ENCODE measurements around the gene PPME1. TPM values are rescaled to one million over a fixed set of nuclear protein-coding genes. Genes with fewer than 3 reads are reported as not detected.

PPME1 gene
- total RNA-seq, 2 experiments from 2014 or later = 13.7 to 16.3 TPM

DNA sequence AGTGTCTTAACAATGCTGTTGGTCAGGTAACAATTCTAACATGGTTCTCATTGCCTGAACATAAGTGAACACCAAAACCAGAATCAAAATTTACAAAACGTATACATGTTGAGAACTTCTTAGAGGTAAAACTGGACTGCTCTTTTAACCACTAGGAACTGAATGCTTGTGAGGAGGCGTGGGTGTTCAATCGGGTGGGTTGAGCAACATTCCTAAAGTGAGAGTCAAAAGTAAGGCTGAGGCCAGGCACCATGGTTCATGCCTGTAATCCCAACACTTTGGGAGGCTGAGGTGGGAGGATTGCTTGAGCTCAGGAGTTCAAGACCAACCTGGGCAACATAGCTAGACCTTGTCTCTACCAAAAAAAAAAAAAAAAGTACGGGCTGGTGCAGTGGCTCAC is 11.5 kb downstream of the PPME1 start:
- H3K27me3 Mint-ChIP-seq = no peaks in the 10 kb centered on the region
- H3K9me3 Mint-ChIP-seq = no peaks in the 10 kb centered on the region
- Histone ChIP-seq H3K9me3 (ENCODE audit: control insufficient read depth in 1 of 2, insufficient read depth in 1 of 2, low read length in 2 of 2) (no peaks in the 10 kb centered on the region), H3K27ac (ENCODE audit: low read depth in 1 of 2, low read length in 2 of 2) (no peak overlapping the region), H3K4me1 (ENCODE audit: insufficient read depth, low read length) (no peaks in the 10 kb centered on the region), H3K36me3 (ENCODE audit: insufficient read depth, low read length) (no peaks in the 10 kb centered on the region), H3K27me3 (ENCODE audit: control insufficient read depth in 1 of 2, insufficient read depth in 2 of 2, low read length in 2 of 2) (no peaks in the 10 kb centered on the region), H3K4me3 (ENCODE audit: low read length) (no peak overlapping the region)
- ATAC-seq (ENCODE audit: poor library complexity) (no peak), DNase-seq (no peak)
- no peak overlapping the region for H3K4me3 Mint-ChIP-seq
- intact Hi-C loops (cut with DNase I, micrococcal nuclease) = no loop called here
- CTCF ChIA-PET = no interaction called here
- H3K4me1 Mint-ChIP-seq (ENCODE audit: low read depth) = peaks cover 25% of the 10 kb centered on the region
- TF ChIP-seq, protein P1, sequence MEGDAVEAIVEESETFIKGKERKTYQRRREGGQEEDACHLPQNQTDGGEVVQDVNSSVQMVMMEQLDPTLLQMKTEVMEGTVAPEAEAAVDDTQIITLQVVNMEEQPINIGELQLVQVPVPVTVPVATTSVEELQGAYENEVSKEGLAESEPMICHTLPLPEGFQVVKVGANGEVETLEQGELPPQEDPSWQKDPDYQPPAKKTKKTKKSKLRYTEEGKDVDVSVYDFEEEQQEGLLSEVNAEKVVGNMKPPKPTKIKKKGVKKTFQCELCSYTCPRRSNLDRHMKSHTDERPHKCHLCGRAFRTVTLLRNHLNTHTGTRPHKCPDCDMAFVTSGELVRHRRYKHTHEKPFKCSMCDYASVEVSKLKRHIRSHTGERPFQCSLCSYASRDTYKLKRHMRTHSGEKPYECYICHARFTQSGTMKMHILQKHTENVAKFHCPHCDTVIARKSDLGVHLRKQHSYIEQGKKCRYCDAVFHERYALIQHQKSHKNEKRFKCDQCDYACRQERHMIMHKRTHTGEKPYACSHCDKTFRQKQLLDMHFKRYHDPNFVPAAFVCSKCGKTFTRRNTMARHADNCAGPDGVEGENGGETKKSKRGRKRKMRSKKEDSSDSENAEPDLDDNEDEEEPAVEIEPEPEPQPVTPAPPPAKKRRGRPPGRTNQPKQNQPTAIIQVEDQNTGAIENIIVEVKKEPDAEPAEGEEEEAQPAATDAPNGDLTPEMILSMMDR (IDR thresholded peaks at IDR 0.05) = no peak
- no peak overlapping the region for H3K27ac Mint-ChIP-seq
- peaks cover 23% of the 10 kb centered on the region for H3K36me3 Mint-ChIP-seq (ENCODE audit: low read depth)
- POLR2A ChIA-PET = no interaction called here

DNA sequence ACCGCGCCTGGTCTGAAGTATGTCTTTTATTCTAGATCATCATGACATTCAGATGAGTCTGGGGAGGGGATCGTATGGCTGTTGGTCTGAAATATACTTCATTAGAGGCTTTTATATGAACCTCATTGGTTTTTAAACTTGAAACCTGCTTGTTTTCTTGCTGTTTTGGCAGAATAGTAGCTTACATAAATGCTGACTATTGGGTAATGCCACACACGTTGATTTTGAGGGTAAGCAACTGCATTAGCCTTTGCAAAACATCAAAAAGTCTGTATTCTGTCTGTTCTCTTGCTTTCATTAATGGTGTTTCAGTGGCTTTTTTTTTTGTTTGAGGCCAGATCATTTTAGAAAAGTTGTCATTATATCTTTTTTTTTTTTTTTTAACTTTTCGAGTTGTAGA is 14.2 kb downstream of the PPME1 start:
- peaks cover 19% of the 10 kb centered on the region for H3K36me3 Mint-ChIP-seq (ENCODE audit: low read depth)
- no peaks in the 10 kb centered on the region for H3K27me3 ChIP-seq (ENCODE audit: control insufficient read depth in 1 of 2, insufficient read depth in 2 of 2, low read length in 2 of 2)
- no peak overlapping the region for H3K4me3 Mint-ChIP-seq
- H3K9me3 ChIP-seq (ENCODE audit: control insufficient read depth in 1 of 2, insufficient read depth in 1 of 2, low read length in 2 of 2) = no peaks in the 10 kb centered on the region
- CTCF ChIA-PET = no interaction called here
- POLR2A ChIA-PET = interaction anchor here (2.1 kb wide), 1 partner anchor 47 kb away, joined by 8 read pairs; no protein-coding TSS in a partner anchor
- H3K9me3 Mint-ChIP-seq = no peaks in the 10 kb centered on the region
- no peak overlapping the region for H3K27ac ChIP-seq (ENCODE audit: low read depth in 1 of 2, low read length in 2 of 2)
- H3K4me1 Mint-ChIP-seq (ENCODE audit: low read depth) = peaks cover 11% of the 10 kb centered on the region
- no peak for ATAC-seq (ENCODE audit: poor library complexity)
- no peak overlapping the region for H3K27ac Mint-ChIP-seq
- H3K4me1 ChIP-seq (ENCODE audit: insufficient read depth, low read length) = no peaks in the 10 kb centered on the region
- no peaks in the 10 kb centered on the region for H3K36me3 ChIP-seq (ENCODE audit: insufficient read depth, low read length)
- no peaks in the 10 kb centered on the region for H3K27me3 Mint-ChIP-seq
- intact Hi-C loops (cut with DNase I, micrococcal nuclease) = no loop called here
- TF ChIP-seq, protein P1 (IDR thresholded peaks at IDR 0.05) = no peak
- no peak for DNase-seq
- no peak overlapping the region for H3K4me3 ChIP-seq (ENCODE audit: low read length)

DNA sequence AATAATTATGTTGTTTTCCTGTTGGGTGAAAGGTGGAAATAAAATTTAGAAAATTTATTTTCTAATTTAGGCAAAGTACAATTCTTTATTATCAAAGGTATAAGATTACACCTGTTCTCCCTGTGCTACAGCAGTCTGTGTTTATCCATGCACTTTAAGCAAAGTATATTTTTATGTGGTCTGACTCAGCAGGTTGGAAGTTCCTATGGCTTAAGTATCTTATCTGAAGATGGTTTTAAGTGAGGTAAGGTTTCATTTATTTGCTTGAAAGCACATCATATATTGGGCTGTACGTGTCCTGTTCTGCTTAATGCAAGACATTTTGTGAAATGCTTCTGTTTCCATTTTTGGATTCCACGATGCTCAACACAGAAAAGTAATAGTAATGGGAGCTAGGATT is 14.6 kb downstream of the PPME1 start:
- H3K9me3 Mint-ChIP-seq = peaks cover 2% of the 10 kb centered on the region
- TF ChIP-seq, protein P1 (IDR thresholded peaks at IDR 0.05) = no peak
- CTCF ChIA-PET = no interaction called here
- no peak overlapping the region for H3K4me3 Mint-ChIP-seq
- Histone ChIP-seq H3K4me1 (ENCODE audit: insufficient read depth, low read length) (no peaks in the 10 kb centered on the region), H3K4me3 (ENCODE audit: low read length) (no peak overlapping the region), H3K27me3 (ENCODE audit: control insufficient read depth in 1 of 2, insufficient read depth in 2 of 2, low read length in 2 of 2) (no peaks in the 10 kb centered on the region), H3K27ac (ENCODE audit: low read depth in 1 of 2, low read length in 2 of 2) (no peak overlapping the region), H3K9me3 (ENCODE audit: control insufficient read depth in 1 of 2, insufficient read depth in 1 of 2, low read length in 2 of 2) (peaks cover 0 to 4% of the 10 kb centered on the region in 2 experiments), H3K36me3 (ENCODE audit: insufficient read depth, low read length) (no peaks in the 10 kb centered on the region)
- peaks cover 23% of the 10 kb centered on the region for H3K36me3 Mint-ChIP-seq (ENCODE audit: low read depth)
- POLR2A ChIA-PET = interaction anchor here (1.6 to 2.1 kb wide), 2 partner anchors 27 to 47 kb away, joined by 3 to 8 read pairs; no protein-coding TSS in a partner anchor
- no peak overlapping the region for H3K27ac Mint-ChIP-seq
- no peak for ATAC-seq (ENCODE audit: poor library complexity)
- H3K27me3 Mint-ChIP-seq = no peaks in the 10 kb centered on the region
- H3K4me1 Mint-ChIP-seq (ENCODE audit: low read depth) = peaks cover 11% of the 10 kb centered on the region
- intact Hi-C loops (cut with DNase I, micrococcal nuclease) = no loop called here
- no peak for DNase-seq

Measured in CD4-positive, alpha-beta T cell (primary cell).